Right lobe of liver (tissue), 4 donors: ENCODE results near the gene CALML6.

ENCODE experiments used
- POLR2A ChIP-seq: fragments of 450-650 bp; IDR thresholded peaks from one replicate; pipeline ENCODE4 v1.6.1; 2017; ENCODE audit warnings: antibody characterized with exemption, mild to moderate bottlenecking
- TF ChIP-seq, protein P1 (sequence below), 4 donors: fragments of 200-600 bp in 3 of 4; fragments of 450-650 bp in 1 of 4; IDR thresholded peaks; one replicate each; pipeline versions ENCODE4 v1.5.1 to v1.8.0; 2016 to 2022; ENCODE audit warnings: antibody characterized with exemption in 4 of 4, mild to moderate bottlenecking in 2 of 4
- donor health status: DM: no; HTN: no; CAD: no.
- donor health status: DM: no; HTN: no; CAD: no.
- donor health status: DM: no; HTN: yes; CAD: no.

DNA sequence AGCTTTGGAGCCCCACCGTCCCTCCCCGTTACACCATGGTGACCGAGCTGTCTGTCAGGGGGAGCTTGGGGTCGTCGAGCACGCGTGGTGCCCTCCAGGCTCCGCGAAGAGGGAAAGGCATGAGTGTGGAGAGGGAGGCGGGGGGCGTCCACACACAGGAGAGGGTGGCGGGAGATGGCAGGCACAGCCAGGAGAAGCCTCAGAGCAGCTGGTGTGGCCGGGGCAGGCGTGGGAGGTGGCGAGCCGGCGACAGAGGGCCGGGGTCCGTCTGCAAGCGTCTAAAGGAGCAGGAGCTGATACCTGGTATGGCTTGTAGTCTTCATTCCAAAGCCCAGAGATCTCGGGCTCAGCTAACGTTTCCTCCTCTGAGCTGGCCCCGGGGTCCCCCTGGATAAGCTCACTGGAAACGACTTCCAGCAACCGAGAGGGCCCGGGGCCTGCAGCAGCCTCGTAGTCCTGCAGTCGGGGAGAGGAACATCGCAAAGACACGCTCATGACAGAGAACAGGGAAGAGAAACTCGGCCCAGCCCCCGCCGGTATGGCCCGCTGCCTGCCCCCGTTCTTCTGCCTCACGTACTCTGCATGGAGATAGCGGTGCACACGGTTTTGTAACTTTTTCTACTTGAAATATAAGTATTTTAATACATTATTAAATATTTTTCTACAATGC is 51.1 kb downstream of the CALML6 start:
- TF ChIP-seq, protein P1, sequence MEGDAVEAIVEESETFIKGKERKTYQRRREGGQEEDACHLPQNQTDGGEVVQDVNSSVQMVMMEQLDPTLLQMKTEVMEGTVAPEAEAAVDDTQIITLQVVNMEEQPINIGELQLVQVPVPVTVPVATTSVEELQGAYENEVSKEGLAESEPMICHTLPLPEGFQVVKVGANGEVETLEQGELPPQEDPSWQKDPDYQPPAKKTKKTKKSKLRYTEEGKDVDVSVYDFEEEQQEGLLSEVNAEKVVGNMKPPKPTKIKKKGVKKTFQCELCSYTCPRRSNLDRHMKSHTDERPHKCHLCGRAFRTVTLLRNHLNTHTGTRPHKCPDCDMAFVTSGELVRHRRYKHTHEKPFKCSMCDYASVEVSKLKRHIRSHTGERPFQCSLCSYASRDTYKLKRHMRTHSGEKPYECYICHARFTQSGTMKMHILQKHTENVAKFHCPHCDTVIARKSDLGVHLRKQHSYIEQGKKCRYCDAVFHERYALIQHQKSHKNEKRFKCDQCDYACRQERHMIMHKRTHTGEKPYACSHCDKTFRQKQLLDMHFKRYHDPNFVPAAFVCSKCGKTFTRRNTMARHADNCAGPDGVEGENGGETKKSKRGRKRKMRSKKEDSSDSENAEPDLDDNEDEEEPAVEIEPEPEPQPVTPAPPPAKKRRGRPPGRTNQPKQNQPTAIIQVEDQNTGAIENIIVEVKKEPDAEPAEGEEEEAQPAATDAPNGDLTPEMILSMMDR (IDR thresholded peaks at IDR 0.05) = no peak
- no peak for TF ChIP-seq POLR2A
